Activated naive CD8-positive, alpha-beta T cell (primary cell): ENCODE results near the gene KIAA0753.

ENCODE experiments used
- H3K27ac Mint-ChIP-seq: one replicate; pipeline ENCODE4 v1.8.0; 2021; ENCODE audit warnings: mixed read lengths
- H3K27me3 Mint-ChIP-seq: one replicate; pipeline ENCODE4 v1.8.0; 2021; ENCODE audit warnings: mixed read lengths
- H3K36me3 Mint-ChIP-seq: one replicate; pipeline ENCODE4 v1.8.0; 2021; ENCODE audit warnings: mixed read lengths
- H3K4me1 Mint-ChIP-seq: one replicate; pipeline ENCODE4 v1.8.0; 2021; ENCODE audit warnings: low read depth, mixed read lengths
- H3K4me3 Mint-ChIP-seq: one replicate; pipeline ENCODE4 v1.8.0; 2021; ENCODE audit warnings: mild to moderate bottlenecking, mixed read lengths
- H3K9me3 Mint-ChIP-seq: one replicate; pipeline ENCODE4 v1.8.0; 2021; ENCODE audit warnings: low read depth, mixed read lengths

Gene KIAA0753

DNA sequence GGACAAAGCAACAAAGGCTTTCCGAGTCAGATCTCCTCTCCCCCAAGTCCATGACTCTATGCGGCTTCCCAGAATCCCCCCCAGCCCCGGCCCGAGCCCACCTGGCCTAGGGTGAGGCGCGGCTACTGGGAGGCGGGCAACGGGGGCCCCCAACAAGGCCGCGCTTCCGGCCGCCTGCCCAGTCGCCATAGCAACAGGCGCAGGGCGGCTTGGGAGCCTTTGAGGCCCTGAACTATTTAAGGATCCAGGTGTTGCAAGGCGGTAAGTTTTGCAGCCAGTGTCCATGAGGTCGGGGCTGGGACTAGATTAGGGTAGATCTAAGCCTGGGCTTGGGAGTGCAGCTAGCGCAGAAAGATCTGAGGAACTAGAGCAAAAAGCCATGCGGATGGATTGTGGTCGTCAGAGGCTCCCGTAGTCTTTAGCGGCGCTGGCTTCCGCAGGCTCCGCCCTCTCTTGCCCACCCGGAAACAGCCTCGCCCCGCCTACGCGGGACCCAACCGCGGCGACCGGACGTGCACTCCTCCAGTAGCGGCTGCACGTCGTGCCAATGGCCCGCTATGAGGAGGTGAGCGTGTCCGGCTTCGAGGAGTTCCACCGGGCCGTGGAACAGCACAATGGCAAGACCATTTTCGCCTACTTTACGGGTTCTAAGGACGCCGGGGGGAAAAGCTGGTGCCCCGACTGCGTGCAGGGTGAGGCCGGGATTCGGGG, at the start of gene KIAA0753, which contains the start of gene TXNDC17:
Gene KIAA0753 (minus strand): TSS at position 176 of the 711 bp plus-strand sequence. CDS start 5,608 bp downstream, outside the sequence.
Gene TXNDC17 (plus strand): TSS at position 525 of the 711 bp plus-strand sequence. CDS start 23 bp downstream, at position 548.
- Mint-ChIP-seq H3K27ac (peak within 1 kb of the TSS; percentile 97), H3K4me3 (peak within 1 kb of the TSS; percentile 97), H3K36me3 (peaks cover 8% of the 10 kb centered on the region), H3K9me3 (no peaks in the 10 kb centered on the region), H3K27me3 (no peaks in the 10 kb centered on the region), H3K4me1 (peaks cover 53% of the 10 kb centered on the region)

DNA sequence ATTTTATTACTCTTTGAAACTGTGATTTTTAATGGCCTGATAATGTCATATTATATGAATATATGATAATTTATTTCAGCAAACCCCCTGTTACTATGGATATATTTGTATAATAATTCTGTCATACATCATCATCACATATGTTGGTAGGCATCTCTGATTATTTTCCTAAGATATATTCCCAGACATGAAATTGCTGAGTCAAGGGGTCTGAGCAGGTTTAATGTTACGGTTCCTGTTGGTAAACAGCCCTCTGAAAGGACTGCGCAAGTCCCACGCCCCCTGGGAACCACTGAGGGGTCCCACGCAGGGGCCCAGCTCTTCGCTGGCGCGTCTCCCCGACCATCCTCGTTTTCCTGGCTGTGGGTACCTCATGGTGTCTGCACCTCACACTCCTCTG, 48.4 kb upstream of the KIAA0753 start:
- Mint-ChIP-seq H3K4me1 (no peaks in the 10 kb centered on the region), H3K36me3 (no peaks in the 10 kb centered on the region), H3K4me3 (no peak overlapping the region), H3K27ac (no peak overlapping the region), H3K9me3 (no peaks in the 10 kb centered on the region), H3K27me3 (peaks cover 30% of the 10 kb centered on the region)

DNA sequence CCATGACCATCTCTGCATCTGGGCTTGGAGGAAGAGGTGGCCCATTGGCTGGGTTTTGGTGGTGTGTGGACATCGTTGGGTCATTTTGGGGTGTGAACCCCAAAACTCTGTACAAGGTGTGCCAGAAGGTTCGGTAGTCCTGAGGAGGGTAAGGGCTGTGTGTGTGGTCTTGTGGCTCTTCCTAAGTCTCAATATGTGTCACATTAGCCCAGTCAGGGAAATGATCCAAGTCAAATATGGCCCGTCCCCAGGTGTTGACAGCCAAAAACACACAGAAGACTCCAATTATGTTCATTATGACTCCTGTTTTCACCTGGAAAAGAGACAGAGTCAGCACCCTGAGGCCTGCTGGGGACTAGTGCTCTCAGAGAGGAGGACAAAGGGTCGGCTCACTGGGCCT, 45.5 kb upstream of the KIAA0753 start:
- no peak overlapping the region for H3K27ac Mint-ChIP-seq
- no peaks in the 10 kb centered on the region for H3K4me1 Mint-ChIP-seq
- no peaks in the 10 kb centered on the region for H3K9me3 Mint-ChIP-seq
- no peak overlapping the region for H3K4me3 Mint-ChIP-seq
- H3K27me3 Mint-ChIP-seq: peaks cover 26% of the 10 kb centered on the region
- no peaks in the 10 kb centered on the region for H3K36me3 Mint-ChIP-seq

DNA sequence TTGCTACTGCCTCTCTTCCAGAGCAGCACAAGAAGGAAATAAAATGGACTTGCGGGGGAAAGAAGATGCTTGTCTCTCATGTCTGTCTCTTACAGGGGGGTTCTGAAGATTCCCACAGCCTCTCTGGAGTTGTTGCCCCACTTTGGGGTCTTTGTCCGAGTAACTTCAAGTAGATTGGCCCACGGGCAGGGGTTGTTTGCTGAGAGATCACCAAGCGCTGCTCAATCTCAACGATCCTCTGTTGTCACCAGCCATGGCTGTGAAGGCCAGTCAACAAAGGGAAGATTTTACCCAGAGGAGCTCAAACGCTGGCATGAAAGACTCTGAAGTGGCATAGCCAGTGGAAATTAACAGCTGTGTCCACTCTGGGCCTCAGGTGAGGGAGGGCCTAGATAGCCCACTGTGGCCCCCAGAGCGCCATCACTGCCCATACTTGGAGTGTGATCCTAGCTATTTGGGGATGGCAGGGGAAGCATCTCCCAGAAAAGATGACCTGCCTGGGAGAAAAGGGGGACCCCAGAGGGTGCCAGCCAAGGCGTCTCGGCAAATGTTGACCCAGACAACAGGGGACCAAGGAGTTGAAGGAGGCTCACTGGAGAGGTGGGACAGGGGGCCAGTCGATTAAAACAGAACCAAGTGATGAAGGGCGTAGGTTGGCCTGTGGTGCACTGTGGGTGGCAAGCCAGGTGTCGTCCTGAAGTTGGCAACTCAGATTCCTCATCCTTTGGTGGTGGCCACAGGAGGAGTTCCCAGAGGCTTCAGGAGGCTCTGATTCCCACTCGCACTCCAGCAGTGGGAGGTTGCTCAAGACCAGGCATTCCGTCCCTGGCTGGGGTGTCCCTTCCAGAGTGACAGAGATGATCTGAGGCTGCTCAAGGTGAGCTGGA, 44.6 kb upstream of the KIAA0753 start:
- no peak overlapping the region for H3K27ac Mint-ChIP-seq

DNA sequence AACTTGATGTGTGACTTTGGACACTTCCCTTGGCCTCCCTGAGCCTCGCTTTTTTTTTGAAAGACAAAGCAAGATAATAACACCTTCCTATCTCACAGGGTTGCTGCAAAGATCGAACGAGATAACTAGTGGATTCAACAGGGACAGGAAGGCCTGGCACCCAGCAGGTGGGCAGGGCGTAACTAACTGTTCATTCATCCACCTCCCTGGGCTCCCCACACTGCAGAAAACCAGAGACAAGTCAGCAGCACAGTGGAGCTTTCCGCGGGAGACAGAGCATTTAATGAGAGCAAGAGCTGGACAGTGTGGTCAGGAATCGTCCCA, 43.9 kb upstream of the KIAA0753 start:
- no peaks in the 10 kb centered on the region for H3K9me3 Mint-ChIP-seq
- no peak overlapping the region for H3K27ac Mint-ChIP-seq
- no peaks in the 10 kb centered on the region for H3K36me3 Mint-ChIP-seq
- H3K4me1 Mint-ChIP-seq: no peaks in the 10 kb centered on the region
- peaks cover 29% of the 10 kb centered on the region for H3K27me3 Mint-ChIP-seq
- H3K4me3 Mint-ChIP-seq: no peak overlapping the region

More for the DNA sequence above, 44.6 kb upstream of the KIAA0753 start:
- no peak overlapping the region for H3K4me3 Mint-ChIP-seq
- no peaks in the 10 kb centered on the region for H3K9me3 Mint-ChIP-seq
- peaks cover 27% of the 10 kb centered on the region for H3K27me3 Mint-ChIP-seq
- no peaks in the 10 kb centered on the region for H3K4me1 Mint-ChIP-seq
- no peaks in the 10 kb centered on the region for H3K36me3 Mint-ChIP-seq

DNA sequence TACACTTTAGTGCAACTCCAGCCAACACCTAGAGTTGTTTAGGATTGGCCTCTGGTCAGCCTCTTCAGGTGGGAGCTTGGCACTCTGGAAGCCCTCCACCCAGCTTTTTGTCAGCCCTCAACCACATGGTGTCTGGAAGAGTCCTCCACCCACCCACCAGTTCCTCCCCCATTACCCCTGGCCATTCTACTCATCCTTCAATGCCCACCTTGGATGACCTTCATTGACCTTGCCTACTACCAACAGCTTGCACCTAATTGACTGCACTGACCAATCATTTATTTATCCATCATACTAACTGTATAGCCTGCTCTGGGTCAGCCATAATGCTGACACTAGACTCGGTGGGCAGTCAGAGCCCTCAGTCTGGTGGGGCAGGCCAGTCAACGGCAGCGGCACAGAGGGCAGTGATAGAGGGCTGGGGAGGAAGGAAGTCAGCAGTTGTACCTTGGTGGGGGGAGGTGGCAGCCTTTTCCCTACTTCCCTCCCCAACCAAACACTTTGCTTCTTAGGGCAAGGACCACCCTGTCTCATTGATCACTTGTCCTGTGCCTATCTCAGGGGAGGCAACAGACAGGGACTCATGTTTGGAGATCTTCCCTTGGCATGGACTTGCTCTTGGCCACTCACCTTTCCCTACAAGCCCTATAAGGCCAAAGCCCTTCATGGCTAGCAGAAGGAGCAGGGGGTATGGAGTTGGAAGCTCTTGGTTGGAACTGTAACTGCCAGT, 43.4 kb upstream of the KIAA0753 start:
- Mint-ChIP-seq H3K9me3 (no peaks in the 10 kb centered on the region), H3K27ac (no peak overlapping the region), H3K36me3 (no peaks in the 10 kb centered on the region), H3K27me3 (peaks cover 31% of the 10 kb centered on the region), H3K4me1 (no peaks in the 10 kb centered on the region), H3K4me3 (no peak overlapping the region)

DNA sequence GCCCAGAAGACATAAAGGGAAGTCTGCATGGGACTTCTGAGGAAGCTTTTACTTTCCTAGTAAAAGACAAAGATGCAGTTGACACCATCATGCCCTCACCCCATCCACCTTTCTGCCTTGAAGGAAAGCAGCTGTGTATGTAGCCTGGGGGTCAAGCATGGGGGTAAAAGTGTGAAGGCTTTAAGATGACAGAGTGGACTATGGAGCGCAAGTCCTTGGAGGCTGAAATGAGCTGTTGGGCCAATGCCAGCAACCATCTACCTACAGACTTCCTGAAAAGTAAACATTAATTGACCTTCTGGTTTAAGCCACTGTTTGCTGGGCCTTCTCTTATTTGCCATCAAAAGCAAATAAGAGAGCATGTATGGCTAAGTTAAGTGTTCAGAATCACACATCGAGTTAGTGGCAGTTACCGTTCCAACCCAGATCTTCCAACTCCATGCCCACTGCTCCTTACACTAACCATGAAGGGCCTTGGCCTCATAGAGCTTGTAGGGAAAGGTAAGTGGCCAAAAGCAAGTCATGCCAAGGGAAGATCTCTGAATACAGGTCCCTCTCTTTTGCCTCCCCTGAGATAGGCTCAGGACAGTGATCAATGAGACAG, 42.7 kb upstream of the KIAA0753 start:
- Mint-ChIP-seq H3K4me3 (no peak overlapping the region), H3K27ac (no peak overlapping the region), H3K4me1 (no peaks in the 10 kb centered on the region), H3K27me3 (peaks cover 35% of the 10 kb centered on the region), H3K9me3 (no peaks in the 10 kb centered on the region), H3K36me3 (no peaks in the 10 kb centered on the region)

DNA sequence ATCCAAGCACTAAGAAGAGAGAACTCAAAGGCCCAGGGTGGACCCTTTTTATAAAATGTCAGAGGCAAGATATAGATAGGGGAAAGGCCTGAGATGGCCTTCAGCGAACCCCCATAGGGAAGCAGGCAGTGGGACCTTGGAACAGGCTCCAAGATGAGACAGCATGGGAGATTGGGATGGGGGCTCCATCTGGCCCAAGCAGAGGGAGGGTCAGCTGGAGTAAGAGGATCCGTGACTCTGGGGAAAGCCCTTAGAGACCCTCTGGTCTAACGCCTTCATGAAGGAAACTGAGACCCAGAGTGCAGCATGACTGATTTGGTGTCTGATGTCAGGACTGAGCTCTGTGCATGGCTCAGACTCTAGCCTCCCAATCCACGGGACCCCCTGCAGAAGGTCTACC, 41.8 kb upstream of the KIAA0753 start:
- Mint-ChIP-seq H3K4me3 (no peak overlapping the region), H3K27ac (no peak overlapping the region), H3K4me1 (peaks cover 4% of the 10 kb centered on the region), H3K9me3 (no peaks in the 10 kb centered on the region), H3K27me3 (peaks cover 30% of the 10 kb centered on the region), H3K36me3 (no peaks in the 10 kb centered on the region)

DNA sequence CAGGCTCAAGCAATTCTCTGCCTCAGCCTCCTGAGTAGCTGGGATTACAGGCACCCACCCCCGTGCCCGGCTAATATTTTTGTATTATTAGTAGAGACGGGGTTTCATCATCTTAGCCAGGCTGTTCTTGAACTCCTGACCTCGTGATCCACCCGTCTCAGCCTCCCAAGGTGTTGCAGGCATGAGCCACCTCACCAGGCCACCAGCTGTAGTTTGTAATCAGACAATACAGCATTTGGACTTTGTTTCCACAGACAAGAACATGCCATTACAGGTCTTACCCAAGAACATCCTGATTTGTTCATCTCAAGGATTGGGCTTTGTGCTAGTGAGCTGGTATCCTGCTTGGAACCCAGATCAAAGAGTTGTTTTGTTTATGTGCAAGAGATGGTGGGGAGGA, 41.2 kb upstream of the KIAA0753 start:
- Mint-ChIP-seq H3K9me3 (no peaks in the 10 kb centered on the region), H3K27me3 (peaks cover 24% of the 10 kb centered on the region), H3K36me3 (no peaks in the 10 kb centered on the region), H3K27ac (no peak overlapping the region), H3K4me3 (no peak overlapping the region), H3K4me1 (peaks cover 6% of the 10 kb centered on the region)

DNA sequence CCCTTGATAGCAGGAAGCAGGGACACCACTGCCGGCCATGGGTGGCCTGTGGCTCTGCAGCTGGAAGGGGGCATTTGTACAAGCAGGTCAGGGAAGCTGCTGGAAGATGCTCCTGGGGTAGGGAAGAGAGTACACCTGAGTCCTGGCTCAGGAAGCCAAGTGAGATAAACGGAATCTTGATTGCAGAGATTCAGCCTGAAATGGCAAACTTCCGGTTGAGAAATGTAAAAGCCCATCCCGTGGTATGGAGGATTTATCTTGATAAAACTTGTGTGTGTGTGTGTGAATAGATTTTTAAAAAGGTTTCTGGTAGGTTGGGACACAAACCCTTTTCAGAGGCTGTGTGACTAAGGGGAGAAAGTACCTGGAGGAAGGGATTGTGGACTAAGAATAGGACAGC, 40.7 kb upstream of the KIAA0753 start:
- Mint-ChIP-seq H3K4me3 (no peak overlapping the region), H3K36me3 (no peaks in the 10 kb centered on the region), H3K9me3 (no peaks in the 10 kb centered on the region), H3K27me3 (peaks cover 23% of the 10 kb centered on the region), H3K4me1 (peaks cover 6% of the 10 kb centered on the region), H3K27ac (no peak overlapping the region)

DNA sequence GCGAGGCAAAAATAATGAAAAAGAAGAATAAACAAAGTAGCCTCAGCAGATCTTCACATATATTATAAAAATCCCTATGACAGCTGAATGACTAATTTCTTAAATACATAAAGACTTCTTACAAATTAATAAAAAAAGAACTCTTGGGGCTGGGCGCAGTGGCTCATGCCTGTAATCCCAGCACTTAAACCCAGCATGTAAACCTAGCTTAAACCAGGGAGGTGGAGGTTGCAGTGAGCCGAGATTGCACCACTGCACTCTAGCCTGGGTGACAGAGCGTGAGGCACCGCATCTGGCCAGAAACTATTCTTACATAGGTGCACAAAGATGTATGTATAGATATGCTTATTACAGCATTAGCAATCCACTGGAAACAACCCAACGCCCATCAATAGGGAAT, 38.7 kb upstream of the KIAA0753 start:
- Mint-ChIP-seq H3K27ac (no peak overlapping the region), H3K36me3 (no peaks in the 10 kb centered on the region), H3K4me1 (peaks cover 6% of the 10 kb centered on the region), H3K4me3 (no peak overlapping the region), H3K9me3 (no peaks in the 10 kb centered on the region), H3K27me3 (peaks cover 18% of the 10 kb centered on the region)

DNA sequence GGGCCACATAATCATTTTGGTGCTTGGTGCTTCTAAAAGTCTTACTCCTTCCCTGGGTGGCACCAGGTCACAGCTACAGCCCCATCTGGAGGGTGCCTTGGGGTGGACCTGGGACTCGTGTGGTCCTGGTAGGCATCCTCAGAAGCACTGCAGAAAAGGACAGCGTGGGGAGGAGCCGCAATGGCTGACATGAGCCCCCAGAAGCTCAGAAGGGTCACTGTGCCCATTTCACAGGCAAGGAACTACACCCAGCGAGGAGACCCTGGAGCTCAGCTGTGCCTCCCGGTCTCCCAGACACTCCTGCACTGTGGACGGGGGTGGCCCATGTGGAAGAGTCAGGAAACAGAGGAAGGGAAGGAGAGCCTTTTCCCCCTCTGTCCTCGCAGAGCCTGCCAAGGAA, 37.4 kb upstream of the KIAA0753 start:
- peaks cover 6% of the 10 kb centered on the region for H3K4me1 Mint-ChIP-seq
- H3K27ac Mint-ChIP-seq: no peak overlapping the region
- H3K4me3 Mint-ChIP-seq: no peak overlapping the region
- peaks cover 17% of the 10 kb centered on the region for H3K27me3 Mint-ChIP-seq
- no peaks in the 10 kb centered on the region for H3K36me3 Mint-ChIP-seq
- no peaks in the 10 kb centered on the region for H3K9me3 Mint-ChIP-seq

DNA sequence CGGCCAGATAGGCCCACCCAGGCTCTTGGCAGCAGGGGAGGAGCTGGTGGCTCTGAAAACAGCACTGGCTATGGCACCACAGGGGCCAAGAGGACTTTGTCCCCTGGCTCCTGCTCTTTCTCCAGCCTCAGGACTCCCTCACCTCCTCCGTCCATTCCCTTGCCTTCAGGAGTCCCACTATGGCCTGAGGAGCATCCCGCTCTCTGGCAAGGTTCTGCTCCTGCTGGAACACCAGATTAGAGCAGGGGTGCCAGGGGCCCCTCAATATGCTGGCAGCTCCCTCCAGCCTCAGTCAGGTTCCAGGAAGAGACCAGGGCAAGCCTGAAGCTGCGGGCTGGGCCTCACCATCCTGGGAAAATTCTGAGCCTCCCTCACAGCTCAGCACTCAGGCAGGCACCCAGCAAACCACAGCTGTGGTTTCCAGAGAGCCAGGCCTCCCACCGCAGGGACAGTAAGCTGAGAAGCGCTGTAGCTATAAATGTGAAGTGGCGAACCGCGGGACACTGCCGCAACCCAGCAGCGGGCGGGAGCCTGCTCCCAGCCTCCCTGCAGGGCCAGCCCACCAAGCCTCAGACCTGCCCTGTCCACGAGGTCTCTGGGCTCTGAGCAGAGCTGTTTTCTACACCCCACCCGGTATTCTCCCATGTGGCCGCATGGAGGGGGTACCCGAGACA, 36.8 kb upstream of the KIAA0753 start:
- Mint-ChIP-seq H3K4me1 (peaks cover 6% of the 10 kb centered on the region), H3K27ac (no peak overlapping the region), H3K36me3 (no peaks in the 10 kb centered on the region), H3K9me3 (no peaks in the 10 kb centered on the region), H3K27me3 (peaks cover 16% of the 10 kb centered on the region), H3K4me3 (no peak overlapping the region)

DNA sequence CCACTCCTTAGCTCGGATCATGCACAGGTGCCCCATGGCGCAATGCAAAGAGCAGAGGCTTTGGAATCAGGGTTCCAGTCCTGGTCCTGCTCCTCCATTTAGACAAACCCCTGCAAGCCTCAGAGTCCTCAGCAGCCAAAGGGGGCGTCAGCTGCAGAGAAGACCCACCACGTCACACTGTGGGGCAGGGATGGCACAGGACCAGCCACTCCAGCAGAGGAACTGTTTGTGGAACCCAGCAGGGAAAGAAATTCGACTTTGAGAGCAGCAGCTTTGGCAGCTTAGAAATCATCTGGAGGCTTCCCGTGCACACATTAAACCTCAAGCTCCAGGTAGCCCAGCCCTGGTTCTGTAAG, 36.3 kb upstream of the KIAA0753 start:
- H3K9me3 Mint-ChIP-seq: no peaks in the 10 kb centered on the region
- no peak overlapping the region for H3K4me3 Mint-ChIP-seq
- H3K27me3 Mint-ChIP-seq: peaks cover 12% of the 10 kb centered on the region
- H3K4me1 Mint-ChIP-seq: peaks cover 6% of the 10 kb centered on the region
- no peak overlapping the region for H3K27ac Mint-ChIP-seq
- no peaks in the 10 kb centered on the region for H3K36me3 Mint-ChIP-seq
